Parathyroid adenoma (tissue), 2 donors: Measurements from ENCODE around the gene CDRT15.
"Not testable (repeated sequence)": the region's sequence is repeated elsewhere in the genome, so short reads cannot be mapped to it uniquely, and the experiment has no call there.

ENCODE experiments used
- H2AFZ ChIP-seq: fragments of 300-600 bp; sonication (generic); one replicate; pipeline ENCODE4 v1.7.0; 2017; ENCODE audit warnings: antibody characterized with exemption, mild to moderate bottlenecking
- H3K27ac ChIP-seq: fragments of 300-600 bp; sonication (generic); one replicate; pipeline ENCODE4 v1.7.0; 2017
- H3K27me3 ChIP-seq: fragments of 300-600 bp; sonication (generic); one replicate; pipeline ENCODE4 v1.7.0; 2017; ENCODE audit warnings: low read length; ENCODE audit not compliant: control insufficient read depth, insufficient read depth
- H3K36me3 ChIP-seq: fragments of 300-600 bp; sonication (generic); one replicate; pipeline ENCODE4 v1.7.0; 2017; ENCODE audit warnings: low read length; ENCODE audit not compliant: control insufficient read depth, insufficient read depth
- H3K4me1 ChIP-seq: fragments of 300-600 bp; sonication (generic); one replicate; pipeline ENCODE4 v1.7.0; 2017; ENCODE audit warnings: control low read depth
- H3K4me2 ChIP-seq: fragments of 300-600 bp; sonication (generic); one replicate; pipeline ENCODE4 v1.7.0; 2017; ENCODE audit warnings: low read length
- H3K4me3 ChIP-seq: fragments of 300-600 bp; sonication (generic); one replicate; pipeline ENCODE4 v1.7.0; 2017; ENCODE audit warnings: low read depth, low read length
- H3K79me2 ChIP-seq: fragments of 300-600 bp; sonication (generic); one replicate; pipeline ENCODE4 v1.7.0; 2017; ENCODE audit warnings: control low read depth
- H3K9ac ChIP-seq: fragments of 300-600 bp; sonication (generic); one replicate; pipeline ENCODE4 v1.7.0; 2017; ENCODE audit warnings: mild to moderate bottlenecking
- H3K9me3 ChIP-seq: fragments of 300-600 bp; sonication (generic); one replicate; pipeline ENCODE4 v1.7.0; 2017; ENCODE audit warnings: low read length; ENCODE audit not compliant: control insufficient read depth
- CTCF ChIP-seq: fragments of 300-600 bp; sonication (generic); IDR thresholded peaks from one replicate; pipeline ENCODE4 v1.7.0; 2017; ENCODE audit warnings: antibody characterized with exemption, mild to moderate bottlenecking
- donor health status: primary hyperparathyroidism.

Gene CDRT15

DNA sequence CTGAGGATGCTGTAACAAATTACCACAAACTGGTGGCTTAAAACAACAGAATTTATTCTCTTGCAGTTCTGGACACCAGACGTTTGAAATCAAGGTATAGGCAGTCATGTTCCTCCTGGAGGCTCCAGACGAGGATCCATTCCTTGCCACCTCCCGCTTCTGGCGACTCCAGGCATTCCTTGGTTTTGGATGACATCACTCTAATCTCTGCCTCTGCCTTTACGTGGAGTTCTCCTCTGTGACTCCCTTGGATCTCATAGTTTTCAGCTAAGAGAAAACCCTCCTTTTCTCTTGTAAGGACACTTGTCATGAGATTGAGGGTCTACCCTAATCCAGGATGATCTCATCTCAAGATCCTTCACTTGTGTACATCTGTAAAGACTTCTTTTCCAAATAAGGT lies 32.8 kb upstream of the CDRT15 start:
- H3K27ac ChIP-seq, result no peak overlapping the region
- H3K4me1 ChIP-seq, result no peaks in the 10 kb centered on the region
- no peaks in the 10 kb centered on the region for H3K9me3 ChIP-seq
- H3K36me3 ChIP-seq, result no peaks in the 10 kb centered on the region
- no peak overlapping the region for H3K4me2 ChIP-seq
- no peaks in the 10 kb centered on the region for H3K27me3 ChIP-seq
- no peak for TF ChIP-seq CTCF
- H3K9ac ChIP-seq, result no peak overlapping the region
- H3K79me2 ChIP-seq, result no peaks in the 10 kb centered on the region
- no peak overlapping the region for H2AFZ ChIP-seq
- no peak overlapping the region for H3K4me3 ChIP-seq

GRCh38 chr17:14268264-14268663 lies 31.6 kb upstream of the CDRT15 start:
- H3K36me3 ChIP-seq, result no peaks in the 10 kb centered on the region

DNA sequence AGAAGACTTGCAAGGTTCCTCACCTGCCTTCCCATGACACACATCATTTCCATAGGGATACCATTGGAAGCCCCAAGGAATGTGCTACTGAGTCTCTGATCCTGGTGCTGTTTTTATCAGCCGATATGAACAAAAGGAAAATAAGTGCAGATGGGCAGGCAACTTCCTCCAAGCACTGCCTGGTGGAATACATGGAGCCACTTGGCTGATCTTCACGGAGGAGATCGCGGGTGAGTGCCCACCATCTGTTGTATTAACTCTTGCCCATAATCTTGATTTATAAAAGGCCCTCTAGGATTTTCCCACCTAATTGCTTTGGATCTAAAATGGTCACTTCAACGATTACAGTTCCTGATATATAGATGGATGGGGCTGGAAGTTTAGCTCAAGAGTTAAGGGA lies 24.7 kb upstream of the CDRT15 start:
- Histone ChIP-seq H3K4me2 (no peak overlapping the region), H3K27ac (no peak overlapping the region), H3K4me1 (no peaks in the 10 kb centered on the region), H3K9ac (no peak overlapping the region), H3K9me3 (no peaks in the 10 kb centered on the region), H3K27me3 (no peaks in the 10 kb centered on the region), H3K36me3 (no peaks in the 10 kb centered on the region), H2AFZ (no peak overlapping the region), H3K79me2 (no peaks in the 10 kb centered on the region), H3K4me3 (no peak overlapping the region)
- TF ChIP-seq CTCF, result no peak

More at GRCh38 chr17:14268264-14268663, 31.6 kb upstream of the CDRT15 start:
- no peaks in the 10 kb centered on the region for H3K9me3 ChIP-seq
- no peaks in the 10 kb centered on the region for H3K4me1 ChIP-seq
- TF ChIP-seq CTCF, result no peak
- no peak overlapping the region for H3K4me3 ChIP-seq
- no peaks in the 10 kb centered on the region for H3K79me2 ChIP-seq
- no peak overlapping the region for H3K27ac ChIP-seq
- H2AFZ ChIP-seq, result no peak overlapping the region
- no peaks in the 10 kb centered on the region for H3K27me3 ChIP-seq
- H3K9ac ChIP-seq, result no peak overlapping the region
- H3K4me2 ChIP-seq, result no peak overlapping the region

GRCh38 chr17:14245629-14246028 lies 9.0 kb upstream of the CDRT15 start:
- no peak overlapping the region for H2AFZ ChIP-seq
- no peak overlapping the region for H3K9ac ChIP-seq
- H3K36me3 ChIP-seq, result no peaks in the 10 kb centered on the region
- H3K27me3 ChIP-seq, result no peaks in the 10 kb centered on the region
- H3K79me2 ChIP-seq, result no peaks in the 10 kb centered on the region
- no peak overlapping the region for H3K4me2 ChIP-seq
- no peaks in the 10 kb centered on the region for H3K9me3 ChIP-seq
- H3K4me3 ChIP-seq, result no peak overlapping the region
- no peak overlapping the region for H3K27ac ChIP-seq
- no peaks in the 10 kb centered on the region for H3K4me1 ChIP-seq
- no peak for TF ChIP-seq CTCF

GRCh38 chr17:14245002-14245401 lies 8.3 kb upstream of the CDRT15 start:
- no peak for TF ChIP-seq CTCF
- no peaks in the 10 kb centered on the region for H3K9me3 ChIP-seq
- no peaks in the 10 kb centered on the region for H3K27me3 ChIP-seq
- H2AFZ ChIP-seq, result no peak overlapping the region
- no peak overlapping the region for H3K27ac ChIP-seq
- H3K4me3 ChIP-seq, result no peak overlapping the region
- no peak overlapping the region for H3K4me2 ChIP-seq
- no peaks in the 10 kb centered on the region for H3K4me1 ChIP-seq
- H3K79me2 ChIP-seq, result no peaks in the 10 kb centered on the region
- no peaks in the 10 kb centered on the region for H3K36me3 ChIP-seq
- no peak overlapping the region for H3K9ac ChIP-seq

DNA sequence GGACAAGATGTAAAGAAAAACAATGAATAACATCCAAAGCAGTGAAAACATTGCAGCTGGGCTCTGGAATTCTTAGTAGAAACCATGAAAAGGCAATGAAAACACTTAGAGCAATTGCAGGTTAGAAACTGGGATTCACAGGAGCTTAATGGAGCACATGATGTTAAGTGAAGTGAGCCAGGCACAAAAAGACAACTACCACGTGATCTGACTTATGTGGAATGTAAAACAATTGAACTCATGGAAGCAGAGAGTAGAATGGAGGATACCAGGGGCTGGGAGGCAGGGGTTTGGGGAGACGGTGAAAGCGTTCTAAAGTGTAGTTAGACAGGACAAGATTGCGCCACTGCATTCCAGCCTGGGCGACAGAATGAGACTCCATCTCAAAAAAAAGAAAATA lies 2.6 kb upstream of the CDRT15 start:
- not testable (repeated sequence) for H3K27ac ChIP-seq, H3K4me1 ChIP-seq, H3K9me3 ChIP-seq, H3K27me3 ChIP-seq, H3K4me2 ChIP-seq, H3K36me3 ChIP-seq, H3K9ac ChIP-seq, H2AFZ ChIP-seq, H3K4me3 ChIP-seq, H3K79me2 ChIP-seq

GRCh38 chr17:14236032-14236431 lies 630 bp downstream of the CDRT15 start:
- H3K9me3 ChIP-seq, H3K9ac ChIP-seq, H3K27ac ChIP-seq, H3K36me3 ChIP-seq, H2AFZ ChIP-seq, H3K4me1 ChIP-seq, H3K4me3 ChIP-seq, H3K27me3 ChIP-seq, H3K79me2 ChIP-seq, H3K4me2 ChIP-seq: not testable (repeated sequence)
